NCI-H1694 (cell line): Measurements from ENCODE around the gene HAAO.

ENCODE experiments used
- DNase-seq: peaks from one replicate; lab custom pipeline; 2025; lab: John Stamatoyannopoulos, UW

The HAAO gene

DNA sequence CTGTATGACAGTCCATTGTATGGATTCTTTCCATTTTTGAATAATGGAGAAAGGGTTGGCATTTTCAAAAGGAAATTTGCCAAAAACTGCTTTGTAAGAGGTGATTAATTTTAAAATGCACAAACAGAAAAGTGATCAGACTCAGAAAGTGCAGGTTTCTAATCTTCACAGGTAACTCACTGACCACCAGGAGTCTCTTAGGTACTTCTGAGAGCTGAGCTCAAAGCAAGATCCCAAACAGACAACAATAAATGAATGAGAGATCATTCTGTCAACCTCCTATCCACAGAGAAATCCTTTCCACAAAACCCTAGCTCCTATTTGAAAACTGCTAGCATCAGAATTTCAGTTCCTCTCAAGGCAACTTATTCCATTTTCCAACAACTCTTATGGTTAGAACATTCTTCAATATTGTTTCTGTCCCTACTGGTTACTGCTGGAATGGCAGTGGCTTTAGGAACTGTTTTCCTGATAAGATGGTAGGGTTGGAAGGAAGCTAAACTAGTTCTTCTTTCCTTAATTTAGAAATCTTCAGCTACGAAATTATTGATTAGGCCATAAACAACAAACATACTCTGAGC, 20.6 kb upstream of the HAAO start:
- DNase-seq = peak; percentile 35

DNA sequence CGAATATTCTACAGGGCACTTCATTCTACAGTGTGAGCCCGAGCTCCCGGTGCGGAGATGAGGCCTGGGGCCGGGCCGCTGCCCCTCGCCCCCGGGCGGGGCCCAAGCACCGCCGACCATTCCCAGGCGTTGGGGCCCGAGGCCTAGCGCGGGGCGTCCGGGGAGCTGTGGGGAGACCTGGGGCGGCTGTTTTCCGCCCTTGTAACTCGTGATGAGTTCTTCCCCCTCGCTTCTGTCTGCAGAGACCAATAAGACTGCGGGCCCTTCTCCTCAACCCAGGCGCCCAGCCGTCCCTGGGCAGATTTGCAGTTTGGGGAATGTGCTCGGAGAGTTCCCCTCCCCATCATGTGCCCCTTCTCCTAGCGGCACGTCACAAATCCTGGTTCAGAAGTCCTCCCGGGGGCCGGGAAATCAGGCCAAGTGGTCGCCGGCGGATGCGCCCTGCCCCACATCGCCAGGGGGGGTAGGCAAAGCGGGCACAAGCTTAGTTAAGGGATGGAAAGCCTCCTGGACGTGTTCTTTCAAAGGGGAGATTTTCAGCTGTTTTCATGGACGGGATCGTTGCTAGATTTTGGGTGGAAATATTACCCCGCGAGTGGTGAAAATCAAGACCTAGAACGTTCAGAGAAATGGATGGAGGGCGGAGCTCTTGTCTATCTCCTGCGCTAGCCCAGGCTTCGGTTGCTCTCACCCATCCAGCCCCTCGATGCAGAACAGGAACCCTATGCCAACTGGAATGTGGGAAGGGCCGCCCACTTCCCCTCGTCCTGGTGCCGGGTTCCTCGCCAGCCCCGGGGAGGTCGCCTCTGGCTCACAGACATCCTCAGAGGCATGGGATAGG, 18.8 kb upstream of the HAAO start:
- DNase-seq = peak; percentile 60

DNA sequence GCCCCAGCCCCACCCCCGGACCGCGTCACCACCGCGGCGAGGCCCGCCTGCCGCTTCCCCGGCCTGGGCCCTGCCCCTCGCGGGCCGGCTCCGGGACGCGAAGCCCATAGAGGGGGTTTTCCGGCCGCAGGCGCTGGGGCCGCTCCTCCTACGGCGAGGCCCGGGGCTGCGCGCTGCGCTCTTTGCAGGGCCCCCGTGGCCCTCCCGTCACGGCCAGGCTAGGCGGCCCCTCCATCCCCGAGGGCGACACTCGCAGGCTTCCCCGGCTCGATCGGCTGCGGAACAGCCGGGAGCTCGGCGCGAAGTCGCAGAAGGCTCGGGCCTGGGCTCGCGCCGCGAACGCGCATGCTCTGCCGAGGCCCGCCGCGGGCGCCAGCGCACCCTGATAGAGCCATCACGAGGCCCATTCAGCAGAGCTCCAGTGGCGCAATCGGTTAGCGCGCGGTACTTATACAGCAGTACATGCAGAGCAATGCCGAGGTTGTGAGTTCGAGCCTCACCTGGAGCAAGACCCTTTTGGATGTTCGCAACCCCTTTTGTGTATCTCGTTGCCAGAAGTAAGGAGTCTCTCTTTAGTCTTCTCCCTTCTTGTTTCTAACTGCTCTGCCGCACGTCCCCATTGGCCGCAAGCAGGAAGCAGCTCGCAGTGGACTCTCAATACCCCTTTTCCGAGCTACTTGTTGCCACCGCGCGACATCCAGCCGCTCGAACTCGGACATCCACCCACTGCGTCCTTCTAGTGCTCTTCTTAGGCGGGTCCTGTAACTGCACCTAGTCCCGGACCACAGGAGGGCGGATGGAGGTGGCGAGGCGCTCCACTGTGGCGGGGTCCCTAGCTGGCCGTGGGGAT, 18.0 kb upstream of the HAAO start:
- peak; percentile 97 for DNase-seq

DNA sequence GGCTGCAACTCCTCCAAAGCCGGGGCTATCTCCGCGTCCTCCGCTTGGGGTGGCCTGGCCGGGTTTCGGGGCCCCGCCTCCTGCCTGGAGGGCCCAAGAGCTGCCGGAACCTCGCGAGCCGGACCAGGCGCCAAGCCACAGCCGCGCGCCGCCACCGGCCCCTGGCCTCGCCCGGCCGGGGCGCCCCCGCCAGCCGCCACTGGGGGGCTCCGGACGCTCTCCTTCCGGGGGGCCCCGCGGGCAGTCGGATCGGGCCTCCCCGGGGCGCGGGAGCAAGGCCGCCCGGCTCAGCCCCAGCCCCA, 17.4 kb upstream of the HAAO start:
- no peak for DNase-seq

DNA sequence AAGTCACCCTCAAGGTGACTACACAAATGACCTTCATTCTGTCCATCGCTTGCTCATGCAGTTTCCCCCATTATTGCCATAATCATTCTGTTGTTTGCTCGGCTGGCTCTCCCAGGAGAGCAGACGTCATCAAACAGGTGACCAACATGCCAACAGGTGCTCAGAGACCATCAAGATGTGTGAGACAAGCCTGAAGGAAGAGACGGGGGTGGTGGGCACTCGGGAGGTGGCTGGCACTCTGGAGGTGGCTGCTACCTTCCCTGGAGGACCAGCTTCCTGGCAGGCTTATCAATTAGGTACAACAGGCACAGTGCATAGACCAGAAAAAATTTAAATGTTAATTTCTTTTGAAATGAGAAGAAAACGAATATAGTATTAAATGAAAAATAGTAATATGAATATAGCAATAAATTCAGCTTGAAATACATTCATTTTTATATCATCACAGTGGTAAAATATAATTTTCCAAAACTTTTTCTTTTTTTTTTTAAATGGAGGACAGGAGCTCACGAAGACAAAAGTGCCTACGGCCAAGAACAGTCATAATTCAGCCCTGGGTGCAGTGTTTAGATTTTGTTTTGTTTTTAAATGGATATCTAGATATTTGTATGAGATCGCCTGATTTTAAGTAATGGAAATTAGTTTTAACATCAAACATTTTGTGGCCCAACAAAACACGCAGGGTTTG, 16.9 kb upstream of the HAAO start:
- peak; percentile 37 for DNase-seq

DNA sequence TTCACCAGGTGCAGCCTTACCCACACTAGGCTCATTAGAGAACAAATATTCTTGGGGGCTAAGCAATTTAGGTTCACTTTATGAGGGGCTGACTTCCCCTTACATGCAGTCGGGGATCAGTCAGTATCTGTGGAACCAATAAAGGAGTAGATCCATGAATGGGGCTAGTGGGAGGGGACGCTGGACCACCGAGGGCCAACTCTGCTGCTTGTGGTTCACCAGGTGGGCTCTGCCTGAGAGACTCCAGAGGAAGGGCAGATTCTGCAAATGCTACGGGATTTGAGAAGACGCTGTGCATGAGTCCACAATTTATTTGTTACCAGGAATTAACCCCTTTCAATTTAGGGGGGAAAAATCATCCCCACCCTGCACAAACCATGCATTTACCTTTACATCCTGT, 15.9 kb upstream of the HAAO start:
- DNase-seq = no peak

DNA sequence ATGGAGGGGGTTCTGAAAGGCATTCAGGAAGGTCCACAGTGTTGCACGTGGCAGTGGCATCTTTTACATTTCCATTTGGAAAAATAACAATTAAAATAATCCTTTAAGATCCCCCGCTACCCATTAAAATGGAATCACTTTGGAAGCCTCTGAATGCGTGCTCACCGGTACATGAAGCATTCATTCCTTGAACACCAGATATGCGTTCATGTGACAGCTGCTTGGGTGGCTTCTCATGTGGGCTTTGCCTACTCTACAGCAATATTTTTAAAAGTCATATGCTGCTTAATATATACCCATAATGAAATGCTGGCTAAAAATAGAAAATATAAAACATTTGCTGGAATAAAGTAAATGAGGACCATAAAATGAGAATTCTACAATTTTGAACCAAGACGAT, 14.4 kb upstream of the HAAO start:
- no peak for DNase-seq

DNA sequence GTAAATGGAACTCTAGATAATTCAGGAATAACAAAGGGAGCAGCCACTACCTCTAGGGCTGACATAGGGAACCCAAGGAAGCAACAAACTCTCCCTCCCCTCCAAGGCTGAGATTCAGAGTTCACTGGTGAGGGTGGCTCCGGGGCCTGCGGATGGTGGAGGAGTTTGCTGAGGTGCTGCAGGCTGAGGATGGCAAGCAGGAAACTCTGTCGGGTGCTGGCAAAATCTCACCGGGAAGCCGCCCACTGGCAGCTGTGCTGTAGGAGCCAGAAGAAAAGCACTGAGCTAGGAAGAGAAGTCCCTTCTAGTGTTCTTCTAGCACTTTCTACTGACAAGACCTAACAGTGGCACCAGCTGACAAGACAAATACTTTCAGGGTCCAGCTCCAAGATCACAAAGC, 12.5 kb upstream of the HAAO start:
- DNase-seq = no peak

DNA sequence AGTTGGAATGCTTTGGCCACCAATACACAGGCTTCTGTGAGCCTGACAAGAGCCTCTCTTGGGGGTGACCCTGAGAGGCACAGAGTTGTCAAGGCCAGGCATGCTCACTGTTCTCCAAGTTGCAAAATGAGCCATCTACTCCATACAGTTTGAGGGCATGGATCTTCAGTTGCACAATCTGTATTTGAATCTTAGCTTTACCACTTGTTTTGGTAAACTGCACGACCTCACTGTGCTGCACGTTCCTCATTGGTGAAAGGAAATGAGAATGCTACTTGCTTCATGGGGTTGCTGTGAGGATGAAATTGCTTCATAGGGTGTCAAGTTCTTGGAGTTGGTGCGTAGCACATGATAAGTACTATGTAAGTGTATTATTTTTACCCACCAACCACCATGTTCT, 12.0 kb upstream of the HAAO start:
- DNase-seq = no peak

DNA sequence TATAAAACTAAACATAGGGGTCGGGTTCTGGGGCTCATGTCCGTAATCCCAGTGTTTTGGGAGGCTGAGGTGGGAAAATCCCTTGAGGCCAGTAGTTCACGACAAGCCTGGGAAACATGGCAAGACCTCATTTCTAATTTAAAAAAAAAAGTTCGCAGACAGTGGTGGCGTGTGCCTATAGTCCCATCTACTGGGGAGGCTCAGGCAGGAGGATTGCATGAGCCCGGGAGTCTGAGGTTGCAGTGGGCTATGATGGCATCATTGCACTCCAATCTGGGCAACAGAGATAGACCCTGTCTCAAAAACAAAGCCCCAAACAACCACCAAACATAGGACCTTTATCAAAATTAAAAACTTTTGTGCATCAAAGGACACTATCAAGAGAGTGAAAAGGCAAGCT, 9.8 kb upstream of the HAAO start:
- DNase-seq = no peak

DNA sequence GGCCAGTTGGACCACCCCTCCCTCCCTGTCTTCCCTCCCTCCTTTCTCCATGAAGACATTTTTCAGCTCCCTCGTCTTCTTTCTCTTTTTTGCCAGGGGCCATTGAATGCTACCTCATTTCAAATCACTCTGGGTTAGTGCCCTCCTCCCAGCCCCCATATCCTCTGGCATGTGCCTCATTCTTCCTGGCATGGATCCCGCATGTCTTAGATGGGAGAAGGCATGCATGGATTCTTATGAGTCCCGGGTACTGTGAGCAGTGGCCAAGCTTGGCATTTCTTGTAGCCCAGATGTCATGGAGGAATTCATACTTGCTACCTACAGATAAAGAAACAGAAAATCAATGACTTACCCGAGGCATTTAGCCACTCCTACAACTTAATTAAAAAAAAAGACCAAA, 9.0 kb upstream of the HAAO start:
- no peak for DNase-seq

DNA sequence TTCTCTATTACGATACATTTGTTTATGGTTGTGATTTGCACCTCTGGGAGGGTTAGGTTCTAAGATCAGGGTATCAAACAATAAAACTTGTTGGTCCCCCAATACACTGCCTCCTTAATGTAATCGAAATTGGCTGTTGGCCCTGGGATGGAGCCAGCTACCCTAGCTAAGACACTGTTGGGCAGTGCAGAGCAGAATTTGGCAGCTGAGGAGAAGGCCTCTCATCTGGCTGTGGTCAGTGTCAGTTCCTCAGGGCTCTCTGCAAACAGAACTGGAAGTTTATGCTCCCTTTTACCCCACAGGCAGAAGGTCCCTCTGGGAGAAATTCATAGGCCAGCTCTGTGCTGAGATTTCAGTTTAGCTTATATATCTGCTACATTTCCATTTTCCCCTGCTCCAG, 8.6 kb upstream of the HAAO start:
- DNase-seq = no peak

DNA sequence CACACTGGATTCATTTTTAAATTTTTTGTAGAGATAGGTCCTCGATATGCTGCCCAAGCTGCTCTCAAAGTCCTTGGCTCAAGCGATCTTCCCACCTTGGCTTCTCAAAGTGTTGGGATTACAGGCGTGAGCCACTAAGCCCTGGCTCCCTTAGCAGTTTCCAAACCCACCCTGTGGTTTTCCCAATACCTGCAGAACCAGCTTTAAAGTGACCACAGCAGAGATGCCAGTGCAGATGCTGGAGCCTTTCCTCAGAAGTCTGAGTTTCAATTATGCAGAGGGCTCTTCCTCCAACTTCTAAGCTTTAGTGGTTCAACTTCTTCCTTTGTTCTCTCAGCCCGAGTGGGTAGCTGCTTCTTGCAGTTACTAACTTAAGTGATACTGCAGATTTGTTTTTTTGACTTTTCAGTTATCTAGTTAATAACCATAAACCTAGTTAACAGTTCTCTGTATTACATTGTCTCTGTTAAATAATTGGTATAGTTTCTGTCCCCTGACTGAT, 8.1 kb upstream of the HAAO start:
- DNase-seq = no peak

DNA sequence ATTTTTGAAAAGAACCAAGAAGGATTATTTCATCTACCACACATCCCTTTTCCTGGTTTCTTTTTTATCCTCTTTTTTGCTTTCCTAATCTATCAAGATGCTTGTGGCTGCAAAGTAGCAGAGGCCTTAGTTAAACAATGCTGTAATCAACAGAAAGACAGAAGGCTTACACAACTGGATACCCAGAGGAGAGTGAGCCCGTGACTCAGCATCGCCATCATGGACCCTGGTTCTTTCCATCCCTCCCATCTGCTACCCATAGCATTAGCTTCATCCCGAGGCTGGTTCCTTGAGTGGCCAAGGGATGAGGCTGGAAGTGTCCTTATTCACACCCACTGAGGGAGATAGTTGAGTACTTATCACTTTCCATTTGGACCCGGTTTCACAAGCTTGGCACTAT, 7.5 kb upstream of the HAAO start:
- no peak for DNase-seq

DNA sequence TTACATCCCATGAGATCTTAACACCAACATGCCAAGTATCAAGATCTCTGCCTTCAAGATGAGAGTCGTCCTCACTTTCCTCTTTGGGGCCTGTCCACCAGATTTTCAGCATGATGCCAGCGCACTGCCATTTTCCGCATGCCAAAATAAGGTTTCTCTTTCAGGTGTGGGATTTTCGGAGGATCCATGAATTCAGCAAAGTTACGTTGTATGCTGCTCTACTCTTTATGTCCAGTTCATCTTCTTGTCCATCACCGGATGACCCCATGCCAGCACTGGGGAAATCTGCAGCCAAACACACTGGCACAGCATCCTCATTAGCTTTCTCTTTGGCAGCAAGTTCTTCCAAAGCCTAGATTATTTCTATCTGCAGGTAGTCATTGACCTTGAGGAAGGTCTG, 4.9 kb upstream of the HAAO start:
- no peak for DNase-seq

DNA sequence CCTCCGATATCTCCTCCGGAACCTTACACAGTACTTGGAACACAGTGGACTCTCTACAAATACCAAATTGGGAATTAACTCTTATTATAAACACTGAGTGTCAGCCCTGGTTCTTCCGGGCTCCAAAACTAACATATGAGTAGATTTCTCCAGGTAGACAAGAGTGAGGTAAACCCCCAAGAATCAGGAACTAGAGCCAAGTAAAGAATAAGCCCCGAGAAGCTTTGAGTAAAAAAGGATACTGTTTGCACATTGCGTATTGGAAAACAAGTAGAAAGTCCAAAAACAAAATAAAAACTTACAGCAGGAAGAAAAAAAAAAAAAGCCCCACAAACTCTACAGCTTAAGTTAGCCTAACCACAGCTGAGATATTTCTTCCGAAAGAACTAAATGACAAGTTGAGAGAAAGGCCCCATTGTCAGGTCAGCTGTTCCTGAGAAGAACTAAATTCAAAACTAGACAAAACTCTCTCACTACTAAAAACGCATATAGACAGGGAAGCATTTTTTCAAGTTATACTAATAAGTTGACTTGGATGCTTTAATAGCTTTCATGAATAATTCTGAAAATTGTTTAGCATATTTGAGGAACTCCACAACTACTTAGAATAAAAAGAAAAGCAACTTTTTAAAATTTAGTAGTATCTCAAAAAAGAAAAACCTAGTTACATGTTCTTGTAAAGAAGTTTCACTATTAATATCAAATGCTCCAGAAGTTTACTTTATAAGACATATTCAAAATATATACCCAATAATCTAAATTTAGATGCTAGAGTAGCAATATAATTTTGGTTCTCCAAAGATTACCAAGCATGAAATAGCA, 4.3 kb upstream of the HAAO start:
- no peak for DNase-seq

DNA sequence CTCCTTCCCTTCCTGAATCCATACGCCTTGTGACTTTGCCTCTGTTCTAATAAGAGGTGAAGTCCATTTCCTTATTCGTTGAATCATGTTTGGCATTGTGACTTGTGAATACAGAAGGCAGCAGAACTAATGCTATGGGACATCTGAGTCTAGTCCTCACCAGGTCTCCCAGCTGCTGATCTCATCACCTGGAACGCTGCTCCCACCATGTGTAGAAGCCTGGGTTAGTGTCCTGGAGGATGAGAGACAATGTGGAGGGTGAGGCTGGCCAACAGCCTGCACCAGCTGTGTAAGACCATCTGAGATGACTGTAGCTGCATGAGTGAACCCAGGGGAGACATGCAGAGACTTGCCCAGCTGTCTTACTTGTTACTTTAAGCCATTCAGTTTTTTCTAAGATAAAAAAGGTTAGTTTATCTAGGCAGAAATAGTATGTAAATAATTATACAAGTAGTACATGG, 3.5 kb upstream of the HAAO start:
- DNase-seq = no peak

DNA sequence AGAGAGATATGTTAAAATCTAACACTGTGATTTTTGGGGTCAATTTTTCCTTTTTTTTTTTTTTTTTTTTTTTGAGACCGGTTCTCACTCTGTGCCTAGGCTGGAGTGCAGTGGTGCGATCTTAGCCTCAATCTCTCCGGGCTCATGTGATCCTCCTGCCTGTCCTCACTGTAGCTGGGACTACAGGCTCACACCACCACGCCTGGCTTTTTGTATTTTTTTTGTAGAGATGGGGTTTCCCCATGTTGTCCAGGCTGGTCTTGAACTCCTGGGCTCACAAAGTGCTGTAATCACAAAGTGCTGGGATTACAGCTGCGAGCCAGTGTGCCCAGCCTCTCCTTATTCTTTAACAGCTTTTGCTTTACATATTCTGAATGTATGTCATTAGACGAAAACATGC, 2.9 kb upstream of the HAAO start:
- DNase-seq = no peak

DNA sequence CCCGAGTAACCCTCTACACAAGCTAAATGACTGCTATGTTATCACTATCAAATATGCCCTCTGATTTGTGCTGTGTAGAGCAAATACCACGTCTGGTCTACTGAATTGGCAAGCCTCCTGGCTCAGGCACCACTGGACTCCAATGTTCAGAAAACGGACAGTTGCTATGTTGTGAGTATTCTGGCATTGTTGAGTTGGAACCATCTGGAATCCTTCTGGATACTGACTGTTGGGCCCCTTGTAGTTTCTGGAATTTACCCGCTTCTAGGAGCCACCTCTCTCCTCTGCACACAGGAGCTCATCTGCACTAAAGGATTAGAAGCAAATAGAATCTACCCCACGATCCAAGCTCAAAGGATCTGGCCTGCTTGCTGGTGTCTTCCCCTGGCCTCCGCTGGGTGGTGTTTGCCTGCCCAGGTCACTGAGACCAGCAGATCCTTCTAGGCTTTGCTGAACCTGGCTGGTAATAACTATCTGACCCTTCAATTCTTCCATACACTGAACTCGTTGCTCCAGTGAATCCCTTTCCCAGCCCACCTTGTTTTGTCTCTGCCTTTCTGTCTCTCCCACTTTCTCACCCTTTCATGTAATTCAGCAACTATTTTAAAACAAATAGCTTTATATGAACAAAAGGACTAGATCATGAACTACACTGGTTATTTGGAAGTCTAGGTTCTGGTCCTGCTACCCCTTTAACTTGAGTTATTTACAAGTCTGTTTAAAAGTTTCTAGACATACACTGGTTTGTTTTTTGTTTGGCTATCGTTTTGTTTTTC, 2.1 kb upstream of the HAAO start:
- no peak for DNase-seq
